Endothelial cell of umbilical vein (primary cell): ENCODE results near the gene TTK. TPM values are rescaled to one million over a fixed set of nuclear protein-coding genes. Genes with fewer than 3 reads are reported as not detected.

Experiments used
- BruUV-seq: library from RNA; stranded (reverse); fragments of 400-500 nt; replicated peaks from 2 replicates; lab custom pipeline; 2021; lab: Mats Ljungman, UMichigan
- CTCF ChIA-PET: fragments of 300-600, 350-600 bp; sonication (Branson Sonifier 250); formaldehyde crosslinking; loops from one replicate; lab custom pipeline; 2021; ENCODE audit warnings: antibody characterized with exemption, inconsistent platforms; lab: Charles Lee
- POLR2A ChIA-PET: fragments of 300-600, 350-600 bp; sonication (Branson Sonifier 250); formaldehyde crosslinking; loops from one replicate; lab custom pipeline; 2021; ENCODE audit warnings: antibody characterized with exemption, inconsistent platforms; lab: Charles Lee
- DNase-seq: peaks from one replicate; pipeline ENCODE4 v3.0.0-alpha.2; 2011; ENCODE audit warnings: low read depth, low spot score
- FAIRE-seq: peaks from 2 replicates; lab custom pipeline; 2011; peaks lifted over from hg19 to GRCh38; lab: Jason Lieb, UNC
- H2AFZ ChIP-seq: 2 replicates; pipeline ENCODE4 v1.6.0; 2012; ENCODE audit warnings: low read depth, low read length, control low read depth, inconsistent platforms
- H3K27ac ChIP-seq: 2 replicates; pipeline ENCODE4 v1.5.1; 2011; ENCODE audit warnings: low read depth, mild to moderate bottlenecking, control low read depth, low read length, moderate library complexity; ENCODE audit not compliant: insufficient read depth
- H3K27me3 ChIP-seq, 2 experiments: 2 replicates each; pipeline versions ENCODE4 v1.6.0 to v1.6.1; 2011; ENCODE audit warnings: low read length in 2 of 2, mixed read lengths in 1 of 2; ENCODE audit not compliant: control insufficient read depth in 2 of 2, insufficient read depth in 2 of 2
- H3K36me3 ChIP-seq, 2 experiments: 2 replicates in 1 of 2; 3 replicates in 1 of 2; pipeline ENCODE4 v1.5.1; 2011; ENCODE audit warnings: low read length in 2 of 2, mild to moderate bottlenecking in 1 of 2, moderate library complexity in 1 of 2; ENCODE audit not compliant: control insufficient read depth in 2 of 2, insufficient read depth in 2 of 2; ENCODE audit errors: extremely low read depth in 1 of 2
- H3K4me1 ChIP-seq: 3 replicates; pipeline ENCODE4 v1.5.1; 2011; ENCODE audit warnings: mild to moderate bottlenecking, low read length; ENCODE audit not compliant: control insufficient read depth, insufficient read depth; ENCODE audit errors: extremely low read depth
- H3K4me2 ChIP-seq: 2 replicates; pipeline ENCODE4 v1.6.1; 2011; ENCODE audit warnings: low read length, control low read depth, mixed read lengths; ENCODE audit not compliant: insufficient read depth
- H3K4me3 ChIP-seq, 3 experiments: fragments of 200-600 bp in 1 of 3; sonication (generic), shearing (Covaris generic) in 1 of 3; replicated peaks in 1 of 3; 2 replicates each; pipeline ENCODE4 v1.5.1; 2011 to 2016; ENCODE audit warnings: control low read depth in 3 of 3, low read length in 3 of 3, mild to moderate bottlenecking in 2 of 3, inconsistent platforms in 1 of 3, low read depth in 1 of 3, moderate library complexity in 1 of 3; ENCODE audit not compliant: insufficient read depth in 1 of 3
- H3K79me2 ChIP-seq: 2 replicates; pipeline ENCODE4 v1.6.0; 2012; ENCODE audit warnings: low read length, inconsistent platforms; ENCODE audit not compliant: control insufficient read depth, insufficient read depth
- H3K9ac ChIP-seq: replicated peaks from 2 replicates; pipeline ENCODE3; 2011; ENCODE audit warnings: low read length, control low read depth; ENCODE audit not compliant: insufficient read depth; ENCODE audit errors: extremely low read depth
- H3K9me1 ChIP-seq: replicated peaks from 3 replicates; pipeline ENCODE4 v1.6.0; 2011; ENCODE audit warnings: mild to moderate bottlenecking, low read length; ENCODE audit not compliant: control insufficient read depth, insufficient read depth; ENCODE audit errors: extremely low read depth
- H3K9me3 ChIP-seq: replicated peaks from 2 replicates; pipeline ENCODE4 v1.5.1; 2012; ENCODE audit warnings: low read length, inconsistent platforms; ENCODE audit not compliant: control insufficient read depth, insufficient read depth
- H4K20me1 ChIP-seq: replicated peaks from 2 replicates; pipeline ENCODE3; 2011; ENCODE audit warnings: mild to moderate bottlenecking, low read length; ENCODE audit not compliant: control insufficient read depth, insufficient read depth; ENCODE audit errors: extremely low read depth
- EZH2 ChIP-seq: IDR thresholded peaks from 2 replicates; pipeline ENCODE4 v1.6.1; 2012; ENCODE audit warnings: borderline replicate concordance, low read depth, mild to moderate bottlenecking, moderate library complexity, low read length, inconsistent platforms; ENCODE audit not compliant: severe bottlenecking
- FOS ChIP-seq: IDR thresholded peaks from 2 replicates; pipeline ENCODE4 v1.6.1; 2011; ENCODE audit warnings: mild to moderate bottlenecking, low read length, moderate library complexity, borderline replicate concordance; ENCODE audit not compliant: insufficient read depth
- GATA2 ChIP-seq: IDR thresholded peaks from 2 replicates; pipeline ENCODE4 v1.7.0; 2011; ENCODE audit warnings: low read depth, mild to moderate bottlenecking, moderate library complexity, mixed read lengths, low read length; ENCODE audit not compliant: insufficient read length, insufficient read depth
- JUN ChIP-seq: IDR thresholded peaks from 2 replicates; pipeline ENCODE4 v1.6.1; 2011; ENCODE audit warnings: borderline replicate concordance, low read depth; ENCODE audit not compliant: insufficient read length, insufficient read depth
- MYC ChIP-seq: IDR thresholded peaks from one replicate; pipeline ENCODE4 v1.6.1; 2011; ENCODE audit warnings: mild to moderate bottlenecking, low read depth, low read length
- POLR2A ChIP-seq: IDR thresholded peaks from 2 replicates; pipeline ENCODE4 v1.6.1; 2012; ENCODE audit warnings: low read depth, mild to moderate bottlenecking, control low read depth, low read length
- POLR2AphosphoS5 ChIP-seq: IDR thresholded peaks from 2 replicates; pipeline ENCODE4 v1.6.1; 2012; ENCODE audit warnings: low read depth, mild to moderate bottlenecking, control low read depth, low read length, moderate library complexity; ENCODE audit not compliant: insufficient read depth
- dilution Hi-C: fragments of 300-500 bp; cut with MboI; formaldehyde crosslinking; loops from one replicate; pipeline ENCODE4 v1.15.0; 2019; ENCODE audit warnings: low sequenced_read_pairs; ENCODE audit not compliant: extremely low pct_ligation_motif_present
- intact Hi-C: fragments of 100-400 bp; cut with micrococcal nuclease; formaldehyde crosslinking; loops from one replicate; pipeline ENCODE4 v1.10.0; 2022
- polyA plus RNA-seq, 4 experiments: library from polyadenylated mRNA; depleted of rRNA in 3 of 4; stranded (reverse) in 3 of 4; unstranded in 1 of 4; fragments of >200 nt; gene quantifications; 2 replicates each; pipeline versions ENCODE4 v1.2.1 to v1.2.3, GENCODE V29; 2011 to 2012; ENCODE audit warnings: missing spikeins in 1 of 4
- total RNA-seq: library from RNA; stranded (reverse); gene quantifications from 2 replicates; pipeline ENCODE4 v1.2.3, GENCODE V29; 2021
- TF ChIP-seq, protein P1 (sequence below), 2 donors: IDR thresholded peaks; 1 replicate in 1 of 2; 2 replicates in 1 of 2; pipeline ENCODE4 v1.5.1; 2011; ENCODE audit warnings: low read length in 2 of 2, mild to moderate bottlenecking in 2 of 2, moderate library complexity in 2 of 2, control low read depth in 1 of 2, inconsistent platforms in 1 of 2, low read depth in 1 of 2; ENCODE audit not compliant: insufficient read depth in 1 of 2; ENCODE audit errors: extremely low read depth in 1 of 2
- TF ChIP-seq, protein P2 (sequence below): IDR thresholded peaks from 2 replicates; pipeline ENCODE4 v1.6.1; 2011; ENCODE audit not compliant: insufficient read depth, insufficient read length

The TTK gene
- total and polyA plus RNA-seq, 2 donors (not counting 3 experiments of a cell fraction or from before 2014, with no cell fraction given) = 4.1 to 29.4 TPM

DNA sequence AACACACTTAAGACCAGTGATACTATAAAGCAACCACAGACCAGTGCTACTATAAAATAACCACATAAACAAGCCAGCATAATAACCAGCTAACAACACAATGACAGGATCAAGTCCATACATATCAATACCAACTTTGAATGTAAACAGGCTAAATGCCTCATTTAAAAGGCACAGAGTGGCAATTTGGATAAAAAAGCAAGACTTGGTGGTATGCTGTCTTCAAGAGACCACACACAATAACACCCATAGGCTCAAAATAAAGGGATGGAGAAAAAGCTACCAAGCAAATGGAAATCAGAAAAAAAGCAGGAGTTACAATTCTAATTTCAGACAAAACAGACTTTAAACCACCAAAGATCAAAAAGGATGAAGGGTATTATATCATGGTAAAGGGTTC lies 37.3 kb upstream of the TTK start:
- dilution Hi-C loops (no loop called here), intact Hi-C loops (no loop called here)
- Histone ChIP-seq H3K9me3 (no peaks in the 10 kb centered on the region), H3K79me2 (no peaks in the 10 kb centered on the region), H3K4me1 (no peaks in the 10 kb centered on the region), H3K27ac (no peak overlapping the region), H3K9me1 (no peaks in the 10 kb centered on the region), H3K4me3 (no peak overlapping the region), H3K4me2 (no peak overlapping the region), H3K27me3 (peaks cover 3 to 17% of the 10 kb centered on the region in 2 experiments), H3K9ac (no peak overlapping the region), H2AFZ (no peak overlapping the region), H4K20me1 (no peaks in the 10 kb centered on the region), H3K36me3 (no peaks in the 10 kb centered on the region)
- BruUV-seq = no TSS peak
- CTCF ChIA-PET = interaction anchor here (0.8 kb wide), 1 partner anchor 12 kb away, joined by 3 read pairs; no protein-coding TSS in a partner anchor
- no peak for FAIRE-seq
- TF ChIP-seq, protein P1, sequence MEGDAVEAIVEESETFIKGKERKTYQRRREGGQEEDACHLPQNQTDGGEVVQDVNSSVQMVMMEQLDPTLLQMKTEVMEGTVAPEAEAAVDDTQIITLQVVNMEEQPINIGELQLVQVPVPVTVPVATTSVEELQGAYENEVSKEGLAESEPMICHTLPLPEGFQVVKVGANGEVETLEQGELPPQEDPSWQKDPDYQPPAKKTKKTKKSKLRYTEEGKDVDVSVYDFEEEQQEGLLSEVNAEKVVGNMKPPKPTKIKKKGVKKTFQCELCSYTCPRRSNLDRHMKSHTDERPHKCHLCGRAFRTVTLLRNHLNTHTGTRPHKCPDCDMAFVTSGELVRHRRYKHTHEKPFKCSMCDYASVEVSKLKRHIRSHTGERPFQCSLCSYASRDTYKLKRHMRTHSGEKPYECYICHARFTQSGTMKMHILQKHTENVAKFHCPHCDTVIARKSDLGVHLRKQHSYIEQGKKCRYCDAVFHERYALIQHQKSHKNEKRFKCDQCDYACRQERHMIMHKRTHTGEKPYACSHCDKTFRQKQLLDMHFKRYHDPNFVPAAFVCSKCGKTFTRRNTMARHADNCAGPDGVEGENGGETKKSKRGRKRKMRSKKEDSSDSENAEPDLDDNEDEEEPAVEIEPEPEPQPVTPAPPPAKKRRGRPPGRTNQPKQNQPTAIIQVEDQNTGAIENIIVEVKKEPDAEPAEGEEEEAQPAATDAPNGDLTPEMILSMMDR (IDR thresholded peaks at IDR 0.05; ENCODE audit: extremely low read depth in 1 of 2, insufficient read depth in 1 of 2, low read depth in 1 of 2, low read length in 2 of 2) = no peak
- TF ChIP-seq MYC = no peak
- DNase-seq = no peak
- POLR2A ChIA-PET = no interaction called here

DNA sequence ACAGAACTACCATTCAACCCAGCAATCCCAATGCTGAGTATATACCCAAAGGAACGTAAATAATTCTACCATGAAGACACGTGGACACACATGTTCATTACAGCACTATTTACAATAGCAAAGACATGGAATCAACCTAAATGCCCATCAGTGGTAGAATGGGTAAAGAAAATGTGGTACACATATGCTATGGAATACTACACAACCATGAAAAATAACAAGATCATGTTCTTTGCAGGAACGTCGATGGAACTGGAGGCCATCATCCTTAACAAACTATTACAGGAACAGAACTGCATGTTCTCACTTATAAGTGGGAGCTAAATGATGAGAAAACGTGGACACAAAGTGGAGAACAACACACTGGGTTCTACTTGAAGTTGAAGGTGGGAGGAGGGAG lies 34.7 kb upstream of the TTK start:
- CTCF ChIA-PET = no interaction called here
- Histone ChIP-seq H3K36me3 (no peaks in the 10 kb centered on the region), H3K4me2 (no peak overlapping the region), H3K9me3 (no peaks in the 10 kb centered on the region), H3K4me3 (no peak overlapping the region), H2AFZ (no peak overlapping the region), H4K20me1 (no peaks in the 10 kb centered on the region), H3K9me1 (no peaks in the 10 kb centered on the region), H3K27me3 (peaks cover 0 to 11% of the 10 kb centered on the region in 2 experiments), H3K79me2 (no peaks in the 10 kb centered on the region), H3K4me1 (no peaks in the 10 kb centered on the region), H3K27ac (no peak overlapping the region), H3K9ac (no peak overlapping the region)
- POLR2A ChIA-PET = no interaction called here
- no peak for FAIRE-seq
- dilution Hi-C loops (no loop called here), intact Hi-C loops (no loop called here)
- no TSS peak for BruUV-seq
- no peak for TF ChIP-seq JUN
- no peak for TF ChIP-seq POLR2A
- TF ChIP-seq POLR2AphosphoS5 = no peak
- no peak for TF ChIP-seq EZH2
- TF ChIP-seq FOS = no peak
- TF ChIP-seq GATA2 = no peak
- TF ChIP-seq, protein P2, sequence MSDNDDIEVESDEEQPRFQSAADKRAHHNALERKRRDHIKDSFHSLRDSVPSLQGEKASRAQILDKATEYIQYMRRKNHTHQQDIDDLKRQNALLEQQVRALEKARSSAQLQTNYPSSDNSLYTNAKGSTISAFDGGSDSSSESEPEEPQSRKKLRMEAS = no peak
- TF ChIP-seq MYC = no peak
- TF ChIP-seq, protein P1 (IDR thresholded peaks at IDR 0.05; ENCODE audit: extremely low read depth in 1 of 2, insufficient read depth in 1 of 2, low read depth in 1 of 2, low read length in 2 of 2) = no peak
- no peak for DNase-seq
